Kidney tubule cell (primary cell): ENCODE measurements around the gene TMEM198.

Source experiments
- DNase-seq: peaks from one replicate; pipeline ENCODE4 v3.0.0-alpha.2; 2018; ENCODE audit warnings: low spot score

Gene TMEM198, protein sequence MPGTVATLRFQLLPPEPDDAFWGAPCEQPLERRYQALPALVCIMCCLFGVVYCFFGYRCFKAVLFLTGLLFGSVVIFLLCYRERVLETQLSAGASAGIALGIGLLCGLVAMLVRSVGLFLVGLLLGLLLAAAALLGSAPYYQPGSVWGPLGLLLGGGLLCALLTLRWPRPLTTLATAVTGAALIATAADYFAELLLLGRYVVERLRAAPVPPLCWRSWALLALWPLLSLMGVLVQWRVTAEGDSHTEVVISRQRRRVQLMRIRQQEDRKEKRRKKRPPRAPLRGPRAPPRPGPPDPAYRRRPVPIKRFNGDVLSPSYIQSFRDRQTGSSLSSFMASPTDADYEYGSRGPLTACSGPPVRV

DNA sequence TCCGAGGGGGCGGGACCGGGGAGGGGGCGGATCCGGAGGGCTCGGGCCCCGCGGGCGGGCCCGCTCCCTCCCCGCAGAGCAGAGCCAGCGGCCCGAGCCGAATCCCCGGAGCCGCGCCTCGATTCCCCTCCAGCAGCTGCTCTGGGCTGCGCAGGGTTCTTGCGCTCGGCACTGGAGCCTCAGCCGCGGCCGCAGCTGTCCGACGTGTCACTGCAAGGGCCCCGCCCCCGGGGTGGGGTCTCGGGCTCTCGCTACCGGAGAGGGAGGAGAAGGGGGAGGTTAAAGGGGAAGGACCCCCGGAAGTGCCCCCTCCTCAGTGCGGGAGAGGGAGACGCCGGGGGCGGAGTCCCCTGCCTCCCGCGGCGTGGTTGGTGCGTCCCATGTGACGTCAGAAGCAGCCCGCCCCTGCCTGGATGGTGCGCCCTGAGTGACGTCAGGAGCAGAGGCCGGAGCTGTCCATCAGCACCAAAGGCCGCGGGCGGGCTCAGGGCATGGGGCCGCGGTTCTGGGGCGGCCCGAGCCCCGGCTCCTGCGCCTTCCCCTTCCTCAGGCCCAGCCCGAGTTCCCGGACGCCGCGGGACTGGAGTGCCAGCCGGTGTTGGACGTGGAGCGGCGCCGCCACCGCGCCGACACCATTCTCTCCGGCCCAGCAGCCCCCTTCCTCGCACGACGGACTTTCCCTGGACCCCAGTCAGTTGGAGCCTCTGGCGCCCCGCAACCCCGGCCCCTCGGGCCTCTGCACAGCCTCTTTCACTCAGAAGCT lies at the start of gene TMEM198, which contains the start of gene CHPF:
TMEM198 (plus strand) TSS at position 433 of the 763 bp plus-strand sequence. CDS start 700 bp downstream, outside the sequence.
CHPF (minus strand) TSS at position 214 of the 763 bp plus-strand sequence. CDS start 271 bp downstream, outside the sequence.
- DNase-seq: peak; percentile 98

DNA sequence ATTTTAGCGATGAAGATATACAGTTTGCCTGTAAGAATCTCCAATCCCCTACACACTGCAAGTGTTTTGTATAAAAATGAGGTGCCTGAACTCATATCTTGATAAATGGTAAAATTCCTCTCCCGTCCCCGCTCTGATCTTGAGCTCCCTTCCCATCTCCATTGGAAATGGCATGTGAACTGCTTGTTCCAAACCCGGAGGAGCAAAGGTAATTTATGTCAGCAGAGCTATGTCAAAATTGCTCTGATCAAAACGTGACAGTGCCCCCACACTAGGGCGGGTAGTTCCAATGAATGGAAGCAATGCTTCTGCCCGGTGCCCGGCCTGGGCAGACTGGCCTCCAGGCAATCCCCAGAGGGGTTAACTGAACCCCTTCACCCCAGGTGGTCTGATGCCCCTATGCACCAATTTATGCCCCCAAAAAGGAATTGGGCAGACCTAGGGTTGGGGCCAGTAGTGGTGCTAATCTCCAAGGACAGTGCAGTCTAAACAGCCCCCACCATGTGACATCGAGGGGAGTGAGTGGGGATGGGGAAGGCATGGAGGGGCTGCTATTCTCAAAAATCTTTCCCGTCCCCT lies 48.8 kb upstream of the TMEM198 start:
- DNase-seq: no peak

DNA sequence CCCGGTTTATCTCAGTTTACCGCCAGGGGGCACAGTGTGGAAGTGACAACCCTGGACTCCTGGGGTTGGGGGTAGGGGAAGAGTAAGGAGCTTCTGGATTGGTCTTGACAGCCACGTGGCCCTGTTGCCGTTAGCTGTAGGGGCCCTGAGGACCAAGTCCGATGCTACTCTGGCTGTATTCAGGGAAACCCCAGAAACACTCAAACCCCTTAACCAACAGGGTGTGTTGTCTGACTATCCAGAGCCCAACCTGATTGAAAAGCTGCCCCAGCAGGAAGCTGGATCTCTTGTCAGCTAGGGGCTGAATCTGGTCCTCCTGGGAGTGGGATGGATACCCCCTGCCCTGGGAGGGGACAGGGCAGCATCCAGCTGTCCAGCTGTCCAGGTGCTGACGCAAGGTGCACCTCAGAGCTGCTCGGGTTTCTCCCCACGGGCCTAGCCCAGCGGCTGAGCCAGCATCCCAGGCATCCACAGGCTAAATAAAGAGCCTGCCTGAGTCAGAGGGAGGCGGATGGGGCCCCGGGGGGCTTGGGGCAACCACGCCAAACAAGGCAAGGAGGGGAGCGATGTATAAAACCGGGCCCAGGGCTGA lies 48.2 kb upstream of the TMEM198 start:
- peak; percentile 57 for DNase-seq

DNA sequence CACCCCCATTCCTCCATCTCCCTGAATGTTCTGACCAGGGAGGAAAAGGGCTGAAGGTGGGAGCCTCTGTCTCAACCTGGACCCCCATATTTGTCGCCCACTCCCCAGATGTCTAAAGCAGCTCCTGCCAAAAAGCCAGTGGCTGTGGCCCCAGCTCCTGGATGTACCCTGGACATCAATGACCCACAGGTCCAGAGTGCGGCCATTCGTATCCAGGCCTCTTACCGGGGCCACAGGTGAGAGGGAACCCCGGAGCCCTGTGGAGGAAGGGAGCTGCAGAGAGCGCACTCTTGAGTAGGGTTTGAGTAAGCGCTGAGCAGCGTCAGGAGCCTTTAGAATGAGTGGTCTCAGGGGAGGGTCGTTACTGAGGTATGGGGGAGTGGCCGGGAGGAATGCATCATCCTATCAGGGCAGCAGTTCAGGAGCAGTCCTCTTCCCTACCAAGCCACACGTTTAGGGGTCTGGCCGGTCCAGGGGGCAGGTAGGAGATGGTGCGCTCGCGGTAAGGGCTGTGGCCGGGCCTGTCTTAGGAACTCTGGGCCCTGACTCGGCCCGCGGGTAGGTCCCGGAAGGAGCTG lies 47.5 kb upstream of the TMEM198 start:
- DNase-seq: no peak

DNA sequence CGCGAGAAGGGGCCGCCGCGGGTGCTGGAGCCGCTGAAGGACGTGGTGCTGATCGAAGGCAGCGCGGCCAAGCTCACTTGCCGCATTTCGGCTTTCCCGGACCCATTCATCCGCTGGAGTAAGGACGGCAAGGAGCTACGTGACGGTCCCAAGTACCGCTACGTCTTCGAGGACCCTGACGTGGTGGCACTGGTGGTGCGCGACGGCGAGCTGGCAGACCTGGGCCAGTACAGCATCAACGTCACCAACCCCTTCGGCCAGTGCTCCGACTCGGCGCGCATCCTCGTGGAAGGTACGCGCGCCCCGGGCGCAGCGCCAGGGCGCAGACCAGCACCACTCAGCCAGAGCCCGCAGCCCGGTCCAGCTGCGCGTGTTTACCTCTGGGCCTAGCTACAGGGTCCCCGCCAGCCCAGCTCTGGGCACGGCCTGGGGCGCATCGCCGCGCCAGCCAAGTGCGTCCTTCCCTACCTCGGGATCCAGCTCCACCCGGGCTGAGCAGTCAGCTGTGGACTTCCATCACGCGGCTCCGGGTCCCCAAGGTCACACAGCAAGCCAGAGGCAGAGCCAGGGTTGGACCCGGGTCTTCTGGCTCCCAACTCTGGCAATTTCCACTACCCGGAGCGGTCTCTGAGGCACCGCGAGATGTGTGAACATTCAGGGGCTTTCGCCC lies 46.9 kb upstream of the TMEM198 start:
- DNase-seq: no peak

DNA sequence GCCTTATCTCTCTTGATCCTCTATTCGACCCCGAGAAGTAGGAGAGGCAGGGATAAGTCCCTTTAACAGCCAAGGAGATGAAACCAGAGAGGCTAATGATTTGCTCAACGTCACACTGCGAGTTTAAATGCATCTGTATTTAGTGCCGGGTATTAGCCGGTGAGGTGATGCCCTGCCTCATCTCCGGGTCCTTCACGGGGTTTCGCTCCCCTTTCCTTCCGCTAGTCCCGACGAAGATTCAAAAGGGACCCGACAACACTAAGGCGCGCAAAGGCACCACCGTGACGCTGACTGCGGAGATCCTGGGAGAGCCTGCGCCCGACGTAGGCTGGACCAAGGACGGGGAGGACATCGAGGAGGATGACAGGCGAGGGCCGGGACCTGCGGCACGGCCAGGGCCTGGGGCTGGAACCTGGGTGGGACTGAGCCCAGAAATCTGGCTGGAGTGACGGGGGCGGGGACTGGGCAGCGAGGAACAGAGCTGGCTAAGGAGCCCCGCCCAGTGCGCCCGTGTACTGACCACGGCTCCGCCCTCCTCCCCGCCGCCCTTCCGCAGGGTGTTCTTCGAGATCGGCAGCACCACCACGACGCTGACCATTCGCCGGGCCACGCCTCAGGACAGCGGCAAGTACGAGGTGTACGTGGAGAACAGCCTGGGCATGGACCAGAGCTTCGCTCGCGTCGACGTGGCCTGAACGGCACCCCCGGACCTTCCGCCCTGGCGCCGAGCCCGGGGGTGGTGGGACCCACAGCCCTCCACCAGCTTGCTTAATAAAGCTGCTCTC lies 46.1 kb upstream of the TMEM198 start:
- peak; percentile 84 for DNase-seq

DNA sequence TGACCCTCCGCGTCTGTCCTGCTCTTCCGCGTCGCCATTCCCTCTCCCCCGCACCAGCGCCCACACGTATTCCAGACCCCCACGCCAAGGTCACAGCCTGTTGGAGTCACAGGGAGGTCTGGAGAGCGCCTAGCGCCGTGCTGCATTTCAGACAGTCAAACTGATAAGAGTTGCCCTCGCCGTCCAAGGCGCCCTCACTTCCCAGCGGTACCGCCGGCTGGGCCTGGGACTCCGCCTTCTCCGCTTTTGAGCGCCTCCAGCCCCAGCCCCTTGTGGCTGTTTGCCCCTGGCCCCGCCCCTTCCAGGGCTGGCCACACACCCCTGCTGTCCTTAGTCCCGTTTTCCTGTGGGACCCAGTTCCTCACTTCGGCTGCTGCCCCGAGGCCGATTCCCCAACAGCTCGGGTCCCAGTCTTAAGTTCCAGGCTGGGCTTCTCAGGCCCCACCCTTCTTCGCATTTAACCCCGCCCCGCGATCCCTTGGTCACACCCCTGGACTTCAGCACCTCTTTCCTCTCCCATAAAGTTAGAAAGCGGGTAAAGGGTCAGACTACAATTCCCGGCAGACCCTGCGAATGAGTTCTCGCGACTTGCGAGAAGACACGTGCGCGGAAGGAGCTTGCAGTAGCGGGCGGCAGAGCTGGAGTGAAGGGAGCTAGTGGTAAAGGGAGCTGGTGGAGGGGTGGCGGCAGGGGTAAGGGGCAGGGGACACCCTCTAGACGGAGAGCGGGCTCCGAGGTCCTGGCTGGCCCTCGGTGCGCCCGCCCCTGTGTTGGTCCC lies 45.4 kb upstream of the TMEM198 start, which contains the start of gene GMPPA:
GMPPA (plus strand) TSS at position 612 of the 778 bp plus-strand sequence. CDS start 1,085 bp downstream, outside the sequence.
- peak; percentile 98 for DNase-seq

DNA sequence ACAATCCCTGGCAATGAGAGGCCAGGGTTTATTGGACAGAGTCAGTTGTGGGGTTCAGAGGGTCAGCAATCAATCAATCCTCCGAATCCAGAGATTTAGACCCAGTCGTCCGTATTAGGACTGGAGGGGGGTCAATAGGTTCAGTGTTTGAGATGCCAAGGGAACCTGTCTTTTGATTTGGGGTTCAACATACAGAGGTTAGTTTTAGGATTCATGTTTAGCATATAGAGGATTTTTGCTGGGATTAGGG lies 44.8 kb upstream of the TMEM198 start:
- DNase-seq: no peak

DNA sequence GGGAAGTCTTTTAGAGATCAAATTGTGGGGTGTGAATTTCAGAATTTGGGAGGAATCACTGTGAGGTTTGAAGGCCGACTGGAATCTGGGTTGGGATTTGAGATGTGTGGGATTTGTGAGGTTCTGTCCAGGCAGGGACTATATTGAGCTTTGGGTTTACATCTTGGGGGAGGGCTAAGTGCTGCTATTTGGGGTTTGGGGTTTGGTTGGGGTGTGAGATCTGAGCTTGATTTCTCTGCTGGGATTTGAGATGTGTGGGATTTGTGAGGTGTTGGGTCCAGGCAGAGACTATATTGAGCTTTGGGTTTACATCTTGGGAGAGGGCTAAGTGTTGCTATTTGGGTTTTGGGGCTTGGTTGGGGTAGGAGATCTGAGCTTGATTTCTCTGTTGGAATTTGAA lies 44.3 kb upstream of the TMEM198 start:
- no peak for DNase-seq

DNA sequence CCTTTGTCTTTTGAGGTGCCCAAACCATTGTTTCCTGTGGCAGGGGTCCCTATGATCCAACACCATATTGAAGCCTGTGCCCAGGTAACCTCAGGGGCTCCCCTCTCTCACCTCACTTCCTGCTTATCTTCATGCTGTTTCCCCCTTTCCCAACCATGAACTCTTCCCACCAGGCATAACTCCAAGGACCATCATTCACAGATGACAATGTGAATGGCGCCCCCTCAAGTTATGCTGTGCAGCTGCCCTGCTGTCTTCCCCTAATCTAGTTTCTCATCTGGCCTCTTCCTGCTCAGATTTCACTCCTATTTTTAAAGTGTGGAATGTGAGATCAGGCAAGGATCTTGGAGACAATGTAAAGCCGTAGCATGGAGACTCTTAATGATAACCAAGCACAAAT lies 43.7 kb upstream of the TMEM198 start:
- no peak for DNase-seq

DNA sequence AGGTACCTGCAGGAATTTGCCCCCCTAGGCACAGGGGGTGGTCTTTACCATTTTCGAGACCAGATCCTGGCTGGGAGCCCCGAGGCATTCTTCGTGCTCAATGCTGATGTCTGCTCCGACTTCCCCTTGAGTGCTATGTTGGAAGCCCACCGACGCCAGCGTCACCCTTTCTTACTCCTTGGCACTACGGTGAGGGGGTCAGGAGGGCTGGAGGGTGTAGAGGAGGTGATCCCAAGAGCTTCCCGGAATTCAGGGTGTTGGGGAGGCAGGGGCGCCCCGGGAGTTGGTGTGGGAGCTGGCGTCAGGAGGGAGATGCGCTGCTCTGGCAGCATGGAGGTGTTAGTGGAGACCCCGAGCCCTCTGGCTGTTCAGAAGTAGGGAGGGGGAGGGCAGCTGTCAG lies 42.0 kb upstream of the TMEM198 start:
- no peak for DNase-seq

DNA sequence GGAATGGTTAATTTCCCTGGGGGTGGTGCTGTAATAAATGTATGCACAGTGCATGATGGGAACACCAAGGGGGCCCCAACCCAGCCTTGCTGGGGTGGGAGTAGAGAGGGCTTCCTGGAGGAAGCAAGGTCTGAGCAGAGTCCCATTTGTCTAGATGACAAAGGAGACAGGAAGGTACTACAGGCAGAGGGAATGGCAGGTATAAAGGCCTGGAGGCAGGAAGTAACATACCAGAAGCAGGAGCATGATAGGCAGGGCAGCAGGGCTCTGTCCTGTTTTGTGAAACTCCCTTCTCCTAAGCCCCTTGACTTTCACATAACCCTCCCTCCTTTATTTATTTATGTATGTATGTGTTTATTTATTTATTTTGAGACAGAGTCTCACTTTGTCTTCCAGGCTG lies 41.2 kb upstream of the TMEM198 start:
- DNase-seq: peak; percentile 10

DNA sequence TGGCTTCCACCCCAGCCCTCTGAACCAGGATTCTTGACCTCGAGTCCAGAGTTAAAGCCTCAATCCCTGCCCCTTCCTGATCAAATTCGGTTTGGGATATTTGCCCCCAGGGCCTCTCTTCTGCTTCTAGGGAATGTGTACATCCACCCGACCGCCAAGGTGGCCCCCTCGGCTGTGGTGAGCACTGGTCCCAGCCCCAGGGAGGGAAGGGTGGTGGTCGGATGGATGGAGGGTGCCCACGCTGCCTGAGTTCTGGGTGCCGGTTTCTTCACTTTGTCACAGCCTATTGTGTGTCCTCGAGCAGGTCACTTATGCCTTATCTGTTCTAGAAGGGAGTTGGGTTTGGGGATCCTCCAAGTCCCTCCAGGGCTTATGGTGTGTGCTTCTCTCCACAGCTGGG lies 38.2 kb upstream of the TMEM198 start:
- DNase-seq: no peak

DNA sequence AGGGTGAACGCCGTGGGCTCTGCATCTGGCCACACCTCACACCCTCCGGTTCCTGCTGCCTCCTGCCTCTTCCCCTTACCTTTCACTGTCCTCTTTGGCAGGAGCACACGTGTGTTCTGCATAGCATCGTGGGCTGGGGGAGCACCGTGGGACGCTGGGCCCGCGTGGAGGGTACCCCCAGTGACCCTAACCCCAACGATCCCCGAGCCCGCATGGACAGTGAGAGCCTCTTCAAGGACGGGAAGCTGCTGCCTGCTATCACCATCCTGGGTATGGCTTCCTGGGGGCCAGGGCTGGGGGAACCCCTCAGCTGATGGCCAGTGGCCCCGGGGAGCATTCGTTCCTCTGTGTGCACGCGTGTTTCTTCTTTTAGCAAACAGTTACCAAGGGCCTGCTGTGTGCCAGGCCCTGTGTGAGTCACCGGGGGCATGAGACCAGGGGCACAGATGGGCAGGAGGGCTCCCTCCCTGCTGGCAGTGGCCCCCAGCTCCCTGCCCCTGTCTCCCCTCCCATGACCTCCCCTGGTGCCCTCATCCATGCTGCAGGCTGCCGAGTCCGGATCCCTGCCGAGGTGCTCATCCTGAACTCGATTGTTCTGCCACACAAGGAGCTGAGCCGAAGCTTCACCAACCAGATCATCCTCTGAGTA lies 37.6 kb upstream of the TMEM198 start:
- no peak for DNase-seq

DNA sequence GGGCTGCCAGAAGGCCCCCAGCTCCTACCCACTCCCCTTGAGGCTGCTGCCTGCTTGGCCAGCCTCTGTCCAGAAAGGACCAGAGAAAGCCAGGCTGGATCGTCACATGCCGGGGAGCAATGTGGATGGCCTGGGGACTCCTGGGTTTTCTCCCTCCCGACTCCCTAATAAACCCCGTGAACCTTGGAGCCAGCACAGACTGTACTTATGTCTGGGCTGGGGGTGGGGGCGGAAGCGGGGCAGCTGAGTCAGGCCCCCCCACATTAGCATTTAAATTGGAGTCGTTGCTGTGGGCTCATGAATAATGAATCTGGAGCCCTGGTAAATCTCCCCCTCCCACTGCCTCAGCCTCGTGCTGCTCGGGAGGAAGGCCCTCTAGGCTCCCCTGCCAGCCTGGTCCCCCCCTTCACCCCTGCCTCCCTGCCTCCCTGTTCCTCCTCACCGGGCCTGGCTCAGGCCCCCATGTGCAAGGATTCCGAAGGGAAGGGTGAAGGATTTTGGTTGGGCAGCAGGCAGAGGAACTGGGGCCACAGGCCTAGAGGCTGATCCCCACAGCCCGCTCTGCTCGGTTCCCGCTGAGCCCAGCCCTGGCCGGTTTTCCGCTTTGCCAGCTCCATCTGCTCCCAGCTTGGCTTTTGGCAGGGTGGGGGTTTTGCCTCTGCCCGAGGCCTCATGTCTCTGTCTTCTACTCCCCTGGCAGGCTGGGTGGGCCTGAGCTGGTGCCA lies 36.9 kb upstream of the TMEM198 start:
- no peak for DNase-seq

DNA sequence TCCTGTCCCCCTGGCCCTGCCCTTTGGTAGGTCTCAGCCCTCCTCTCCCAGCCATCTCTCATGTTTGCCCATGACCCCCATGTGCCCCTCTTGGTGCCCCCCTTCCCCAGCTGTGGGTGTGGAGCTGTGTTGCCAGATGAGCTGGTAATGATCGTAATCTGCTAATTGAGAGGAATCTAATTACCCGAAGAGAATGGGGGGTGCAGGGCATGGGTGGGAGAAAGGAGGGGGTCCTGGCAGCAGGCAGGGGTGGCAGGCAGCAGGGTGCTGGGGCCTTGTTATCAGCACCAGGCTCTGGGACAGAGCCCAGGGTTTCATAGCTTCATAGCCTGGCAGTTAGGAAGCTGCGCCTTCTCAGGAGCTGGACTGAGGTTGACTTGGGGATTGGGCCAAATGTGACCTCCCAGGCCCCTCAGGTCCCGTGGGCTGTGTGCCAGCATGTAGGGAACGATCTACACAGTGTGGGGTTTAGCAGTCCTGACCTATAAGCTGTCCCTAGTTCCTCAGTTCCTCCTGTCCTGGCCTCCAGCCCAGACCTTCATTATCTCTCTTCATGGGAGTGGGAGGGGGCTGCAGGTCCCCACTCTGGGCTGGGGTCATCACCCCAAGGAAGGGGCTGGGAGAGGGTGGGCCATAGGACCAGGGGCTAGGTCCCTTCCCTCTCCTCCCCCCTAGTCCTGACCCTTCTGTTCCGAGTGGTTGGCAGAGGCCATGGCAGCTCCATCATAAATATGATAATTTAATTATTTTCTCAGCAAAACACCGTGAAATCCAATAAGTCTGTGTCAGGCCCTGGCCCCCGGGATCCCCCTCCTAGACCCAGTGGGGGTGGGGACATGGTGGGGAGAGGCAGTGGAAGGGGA lies 36.0 kb upstream of the TMEM198 start:
- DNase-seq: no peak

DNA sequence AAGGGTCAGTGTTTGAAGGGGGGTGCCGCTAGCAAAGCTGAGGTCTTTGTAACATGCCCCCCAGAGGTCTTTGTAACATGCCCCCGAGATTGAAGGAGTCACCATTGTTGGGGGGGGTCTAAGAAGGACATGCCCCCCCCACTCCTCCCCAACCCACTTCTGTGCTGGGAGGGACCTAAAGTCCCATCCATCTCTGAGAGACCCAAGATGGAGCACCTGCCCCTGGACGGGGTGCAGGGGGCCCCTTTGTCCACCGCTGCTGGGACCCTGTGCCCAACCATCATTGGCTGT lies 35.4 kb upstream of the TMEM198 start:
- no peak for DNase-seq
